ENCODE data around the gene KHNYN. TPM values are rescaled to one million over a fixed set of nuclear protein-coding genes. Genes with fewer than 3 reads are reported as not detected.

The KHNYN gene
- total RNA-seq, 2 experiments from 2014 or later: 50.8 to 57.5 TPM

- Histone ChIP-seq H3K9me2 (ENCODE audit: insufficient read depth, low read length) (no peaks in the 10 kb centered on the region), H3K79me2 (ENCODE audit: insufficient read depth, low read depth, low read length) (peaks cover 13% of the 10 kb centered on the region; the same call in 1 of the 2 replicates), H3K36me3 (ENCODE audit: insufficient read depth, low read length) (peaks cover 65% of the 10 kb centered on the region), H3K27ac (ENCODE audit: low read depth, low read length, poor library complexity, severe bottlenecking) (peak overlapping the region; percentile 80), H4K20me1 (ENCODE audit: insufficient read depth, low read length) (no peaks in the 10 kb centered on the region), H3K4me1 (ENCODE audit: insufficient read depth, low read length, poor library complexity, severe bottlenecking) (peaks cover 48% of the 10 kb centered on the region), H3K4me3 (ENCODE audit: low read depth, low read length, poor library complexity, severe bottlenecking) (peak overlapping the region; percentile 37), H2AFZ (ENCODE audit: low read length) (no peak overlapping the region), H3K4me2 (ENCODE audit: low read length) (peak overlapping the region; percentile 63), H3K9me3 (ENCODE audit: low read length) (no peaks in the 10 kb centered on the region)
- intact Hi-C loops (cut with micrococcal nuclease; ENCODE audit: unreplicated experiment): no loop called here
- DNase-seq (ENCODE audit: low spot score): no peak
- BruUV-seq (replicated peaks): no TSS peak
- ChIA-PET POLR2A (interaction anchor here (0.7 to 1.5 kb wide), 4 partner anchors 8 to 104 kb away, joined by 3 to 4 read pairs (median 4); partner anchors contain the start of genes CBLN3 and KHNYN), CTCF (ENCODE audit: unreplicated experiment) (interaction anchor here (2.2 to 3.0 kb wide), 2 partner anchors 76 to 105 kb away, joined by 14 to 16 read pairs; no protein-coding TSS in a partner anchor)
- TF ChIP-seq CTCF (conservative IDR thresholded peaks at IDR 0.05; ENCODE audit: low read length): no peak
- no peak for TF ChIP-seq EZH2phosphoT487 (IDR thresholded peaks at IDR 0.05; ENCODE audit: borderline replicate concordance, low read depth, low read length)
Measured at GRCh38 chr14:24437736-24438067, 7.9 kb downstream of the KHNYN start.

DNA sequence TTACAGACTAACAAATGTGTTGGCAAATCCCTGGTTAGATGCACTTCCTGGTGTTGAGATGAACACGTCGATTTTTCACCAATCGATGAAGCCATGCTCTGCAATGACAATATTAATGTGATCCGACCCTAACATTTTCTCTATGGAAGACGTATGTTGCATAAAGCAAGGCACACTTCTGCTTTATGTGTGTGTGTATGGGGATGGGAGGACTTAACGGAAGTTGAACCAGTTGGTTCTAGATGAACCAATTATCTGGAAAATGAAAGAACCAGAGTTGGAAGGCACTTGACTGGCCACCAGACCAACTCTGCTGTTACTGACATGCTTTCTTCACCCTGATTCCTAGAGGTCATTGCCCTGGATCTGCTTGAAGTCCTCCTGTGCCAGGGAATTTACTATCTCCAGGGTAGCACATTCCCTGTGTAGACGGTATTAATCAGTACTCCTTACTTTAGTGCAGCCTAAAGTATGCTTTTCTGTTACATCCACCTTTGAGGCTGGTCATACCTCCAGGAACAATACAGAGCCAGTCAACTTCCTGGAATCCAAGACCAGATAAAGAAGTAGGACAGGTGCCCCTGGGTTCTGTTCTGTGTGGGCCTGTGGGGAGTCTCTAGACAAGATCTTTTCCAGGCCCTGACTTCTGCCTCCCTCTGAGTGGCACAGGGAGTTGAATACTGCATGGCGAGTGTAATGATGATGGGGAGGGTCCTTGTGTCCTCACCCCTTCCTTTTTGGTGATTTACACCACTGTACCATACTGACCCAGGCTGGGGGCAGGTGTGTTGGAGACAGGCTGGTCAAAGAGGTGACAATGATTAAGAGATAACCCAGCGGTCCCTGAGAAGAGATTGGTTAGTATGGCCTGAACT lies 8.7 kb downstream of the KHNYN start:
- Histone ChIP-seq H3K4me3 (ENCODE audit: low read depth, low read length, poor library complexity, severe bottlenecking) (no peak overlapping the region), H3K4me1 (ENCODE audit: insufficient read depth, low read length, poor library complexity, severe bottlenecking) (peaks cover 48% of the 10 kb centered on the region), H3K4me2 (ENCODE audit: low read length) (peak overlapping the region; percentile 63), H3K79me2 (ENCODE audit: insufficient read depth, low read depth, low read length) (peaks cover 18% of the 10 kb centered on the region; the same call in 1 of the 2 replicates), H2AFZ (ENCODE audit: low read length) (no peak overlapping the region), H3K9me2 (ENCODE audit: insufficient read depth, low read length) (no peaks in the 10 kb centered on the region), H4K20me1 (ENCODE audit: insufficient read depth, low read length) (no peaks in the 10 kb centered on the region), H3K36me3 (ENCODE audit: insufficient read depth, low read length) (peaks cover 57% of the 10 kb centered on the region), H3K27ac (ENCODE audit: low read depth, low read length, poor library complexity, severe bottlenecking) (peak overlapping the region; percentile 80), H3K9me3 (ENCODE audit: low read length) (no peaks in the 10 kb centered on the region)
- no TSS peak for BruUV-seq (replicated peaks)
- CTCF ChIA-PET (ENCODE audit: unreplicated experiment): interaction anchor here (2.2 kb wide), 1 partner anchor 105 kb away, joined by 16 read pairs; no protein-coding TSS in a partner anchor
- POLR2A ChIA-PET: interaction anchor here (0.6 to 1.5 kb wide), 3 partner anchors 9 to 93 kb away, joined by 3 to 4 read pairs (median 4); partner anchors contain the start of genes CBLN3 and KHNYN
- no peak for DNase-seq (ENCODE audit: low spot score)
- intact Hi-C loops (cut with micrococcal nuclease; ENCODE audit: unreplicated experiment): no loop called here
- TF ChIP-seq CTCF (conservative IDR thresholded peaks at IDR 0.05; ENCODE audit: low read length): no peak
- no peak for TF ChIP-seq EZH2phosphoT487 (IDR thresholded peaks at IDR 0.05; ENCODE audit: borderline replicate concordance, low read depth, low read length)
